ENCODE results near the gene FBXL14.

FBXL14 gene

GRCh38 chr12:1618489-1618888 lies 24.1 kb upstream of the FBXL14 start:
- no peaks in the 10 kb centered on the region for H3K9me3 ChIP-seq (ENCODE audit: control insufficient read depth in 1 of 2, low read length in 2 of 2)
- H3K27ac ChIP-seq (ENCODE audit: low read length): no peak overlapping the region

GRCh38 chr12:1616233-1617066 lies 22.1 kb upstream of the FBXL14 start:
- H3K4me1 ChIP-seq (ENCODE audit: control insufficient read depth in 1 of 2, insufficient read depth in 2 of 2, low read length in 2 of 2): no peaks in the 10 kb centered on the region
- no peaks in the 10 kb centered on the region for H3K36me3 ChIP-seq (ENCODE audit: control insufficient read depth in 1 of 2, insufficient read depth in 2 of 2, low read length in 2 of 2)
- no peaks in the 10 kb centered on the region for H3K9me3 ChIP-seq (ENCODE audit: control insufficient read depth in 1 of 2, low read length in 2 of 2)
- H3K4me3 ChIP-seq (ENCODE audit: low read depth in 1 of 2, low read length in 2 of 2): no peak overlapping the region
- H3K27me3 ChIP-seq (ENCODE audit: low read depth, low read length): no peaks in the 10 kb centered on the region
- no peak overlapping the region for H3K27ac ChIP-seq (ENCODE audit: low read length)

More at GRCh38 chr12:1618489-1618888, 24.1 kb upstream of the FBXL14 start:
- Histone ChIP-seq H3K4me1 (ENCODE audit: control insufficient read depth in 1 of 2, insufficient read depth in 2 of 2, low read length in 2 of 2) (no peaks in the 10 kb centered on the region), H3K27me3 (ENCODE audit: low read depth, low read length) (no peaks in the 10 kb centered on the region), H3K4me3 (ENCODE audit: low read depth in 1 of 2, low read length in 2 of 2) (no peak overlapping the region), H3K36me3 (ENCODE audit: control insufficient read depth in 1 of 2, insufficient read depth in 2 of 2, low read length in 2 of 2) (no peaks in the 10 kb centered on the region)

- no peak overlapping the region for H3K27ac ChIP-seq (ENCODE audit: low read length)
- H3K27me3 ChIP-seq (ENCODE audit: low read depth, low read length): no peaks in the 10 kb centered on the region
- H3K9me3 ChIP-seq (ENCODE audit: control insufficient read depth in 1 of 2, low read length in 2 of 2): no peaks in the 10 kb centered on the region
- H3K4me1 ChIP-seq (ENCODE audit: control insufficient read depth in 1 of 2, insufficient read depth in 2 of 2, low read length in 2 of 2): no peaks in the 10 kb centered on the region
- H3K4me3 ChIP-seq (ENCODE audit: low read depth in 1 of 2, low read length in 2 of 2): no peak overlapping the region
- H3K36me3 ChIP-seq (ENCODE audit: control insufficient read depth in 1 of 2, insufficient read depth in 2 of 2, low read length in 2 of 2): no peaks in the 10 kb centered on the region
These were observed 20.0 kb upstream of the FBXL14 start for GRCh38 chr12:1614360-1614759.

- Histone ChIP-seq H3K4me1 (ENCODE audit: control insufficient read depth in 1 of 2, insufficient read depth in 2 of 2, low read length in 2 of 2) (no peaks in the 10 kb centered on the region), H3K27ac (ENCODE audit: low read length) (no peak overlapping the region), H3K27me3 (ENCODE audit: low read depth, low read length) (no peaks in the 10 kb centered on the region)
These were observed 19.5 kb upstream of the FBXL14 start for GRCh38 chr12:1613860-1614259.

GRCh38 chr12:1611803-1612572 lies 17.6 kb upstream of the FBXL14 start:
- no peaks in the 10 kb centered on the region for H3K27me3 ChIP-seq (ENCODE audit: low read depth, low read length)
- peaks cover 0 to 10% of the 10 kb centered on the region in 2 donors for H3K4me1 ChIP-seq (ENCODE audit: control insufficient read depth in 1 of 2, insufficient read depth in 2 of 2, low read length in 2 of 2)
- no peaks in the 10 kb centered on the region for H3K9me3 ChIP-seq (ENCODE audit: control insufficient read depth in 1 of 2, low read length in 2 of 2)
- H3K36me3 ChIP-seq (ENCODE audit: control insufficient read depth in 1 of 2, insufficient read depth in 2 of 2, low read length in 2 of 2): no peaks in the 10 kb centered on the region
- H3K4me3 ChIP-seq (ENCODE audit: low read depth in 1 of 2, low read length in 2 of 2): no peak overlapping the region
- H3K27ac ChIP-seq (ENCODE audit: low read length): no peak overlapping the region

More at GRCh38 chr12:1613860-1614259, 19.5 kb upstream of the FBXL14 start:
- no peaks in the 10 kb centered on the region for H3K9me3 ChIP-seq (ENCODE audit: control insufficient read depth in 1 of 2, low read length in 2 of 2)
- no peak overlapping the region for H3K4me3 ChIP-seq (ENCODE audit: low read depth in 1 of 2, low read length in 2 of 2)
- H3K36me3 ChIP-seq (ENCODE audit: control insufficient read depth in 1 of 2, insufficient read depth in 2 of 2, low read length in 2 of 2): no peaks in the 10 kb centered on the region

- Histone ChIP-seq H3K4me3 (ENCODE audit: low read depth in 1 of 2, low read length in 2 of 2) (no peak overlapping the region), H3K27me3 (ENCODE audit: low read depth, low read length) (no peaks in the 10 kb centered on the region), H3K9me3 (ENCODE audit: control insufficient read depth in 1 of 2, low read length in 2 of 2) (no peaks in the 10 kb centered on the region), H3K4me1 (ENCODE audit: control insufficient read depth in 1 of 2, insufficient read depth in 2 of 2, low read length in 2 of 2) (peaks cover 9 to 18% of the 10 kb centered on the region in 2 donors), H3K36me3 (ENCODE audit: control insufficient read depth in 1 of 2, insufficient read depth in 2 of 2, low read length in 2 of 2) (no peaks in the 10 kb centered on the region), H3K27ac (ENCODE audit: low read length) (no peak overlapping the region)
These were observed 15.8 kb upstream of the FBXL14 start for GRCh38 chr12:1610072-1610643.

- Histone ChIP-seq H3K27me3 (ENCODE audit: low read depth, low read length) (no peaks in the 10 kb centered on the region), H3K36me3 (ENCODE audit: control insufficient read depth in 1 of 2, insufficient read depth in 2 of 2, low read length in 2 of 2) (no peaks in the 10 kb centered on the region), H3K27ac (ENCODE audit: low read length) (no peak overlapping the region), H3K4me1 (ENCODE audit: control insufficient read depth in 1 of 2, insufficient read depth in 2 of 2, low read length in 2 of 2) (peaks cover 9 to 18% of the 10 kb centered on the region in 2 donors), H3K9me3 (ENCODE audit: control insufficient read depth in 1 of 2, low read length in 2 of 2) (no peaks in the 10 kb centered on the region), H3K4me3 (ENCODE audit: low read depth in 1 of 2, low read length in 2 of 2) (no peak overlapping the region)
These were observed 14.3 kb upstream of the FBXL14 start for GRCh38 chr12:1608713-1609119.

- Histone ChIP-seq H3K36me3 (ENCODE audit: control insufficient read depth in 1 of 2, insufficient read depth in 2 of 2, low read length in 2 of 2) (no peaks in the 10 kb centered on the region), H3K9me3 (ENCODE audit: control insufficient read depth in 1 of 2, low read length in 2 of 2) (no peaks in the 10 kb centered on the region), H3K4me3 (ENCODE audit: low read depth in 1 of 2, low read length in 2 of 2) (no peak overlapping the region), H3K27ac (ENCODE audit: low read length) (peak overlapping the region; percentile 14), H3K27me3 (ENCODE audit: low read depth, low read length) (no peaks in the 10 kb centered on the region), H3K4me1 (ENCODE audit: control insufficient read depth in 1 of 2, insufficient read depth in 2 of 2, low read length in 2 of 2) (peaks cover 9 to 18% of the 10 kb centered on the region in 2 donors)
These were observed 13.7 kb upstream of the FBXL14 start for GRCh38 chr12:1607940-1608712.

- Histone ChIP-seq H3K36me3 (ENCODE audit: control insufficient read depth in 1 of 2, insufficient read depth in 2 of 2, low read length in 2 of 2) (no peaks in the 10 kb centered on the region), H3K4me1 (ENCODE audit: control insufficient read depth in 1 of 2, insufficient read depth in 2 of 2, low read length in 2 of 2) (peaks cover 9 to 18% of the 10 kb centered on the region in 2 donors), H3K4me3 (ENCODE audit: low read depth in 1 of 2, low read length in 2 of 2) (peak overlapping the region; percentile 67 to 83), H3K27ac (ENCODE audit: low read length) (peak overlapping the region; percentile 96), H3K9me3 (ENCODE audit: control insufficient read depth in 1 of 2, low read length in 2 of 2) (no peaks in the 10 kb centered on the region), H3K27me3 (ENCODE audit: low read depth, low read length) (no peaks in the 10 kb centered on the region)
These were observed 11.7 kb upstream of the FBXL14 start for GRCh38 chr12:1606021-1606622.

GRCh38 chr12:1605129-1606020 lies 11.0 kb upstream of the FBXL14 start:
- peak overlapping the region; percentile 67 to 83 for H3K4me3 ChIP-seq (ENCODE audit: low read depth in 1 of 2, low read length in 2 of 2)
- peaks cover 9 to 18% of the 10 kb centered on the region in 2 donors for H3K4me1 ChIP-seq (ENCODE audit: control insufficient read depth in 1 of 2, insufficient read depth in 2 of 2, low read length in 2 of 2)
- no peaks in the 10 kb centered on the region for H3K9me3 ChIP-seq (ENCODE audit: control insufficient read depth in 1 of 2, low read length in 2 of 2)
- no peaks in the 10 kb centered on the region for H3K27me3 ChIP-seq (ENCODE audit: low read depth, low read length)
- H3K27ac ChIP-seq (ENCODE audit: low read length): peak overlapping the region; percentile 96
- H3K36me3 ChIP-seq (ENCODE audit: control insufficient read depth in 1 of 2, insufficient read depth in 2 of 2, low read length in 2 of 2): no peaks in the 10 kb centered on the region
